RPMI7951 (cell line): ENCODE data around the gene LACC1. TPM values are rescaled to one million over a fixed set of nuclear protein-coding genes. Genes with fewer than 3 reads are reported as not detected.

Experiments
- DNase-seq: peaks from one replicate; pipeline ENCODE4 v3.0.0-alpha.2; 2012; ENCODE audit warnings: low read depth
- total RNA-seq: library from RNA; depleted of rRNA; stranded (reverse); fragments of >200 nt; shearing (Covaris generic); gene quantifications from 2 replicates; pipeline ENCODE4 v1.2.3, GENCODE V29; 2014

LACC1 gene
- total RNA-seq, 1 experiment from 2014 or later, result 12.7 TPM

GRCh38 chr13:43883631-43884030 is 3.9 kb downstream of the LACC1 start:
- DNase-seq, result no peak

- DNase-seq, result no peak
These were observed 4.5 kb downstream of the LACC1 start for GRCh38 chr13:43884222-43884621.

GRCh38 chr13:43894438-43894837 is 14.7 kb downstream of the LACC1 start:
- DNase-seq, result no peak

- no peak for DNase-seq
These were observed 16.2 kb downstream of the LACC1 start for GRCh38 chr13:43895940-43896339.

- peak; percentile 61 for DNase-seq
These were observed 25.8 kb downstream of the LACC1 start for GRCh38 chr13:43905435-43906031.

GRCh38 chr13:43908156-43909126 is 28.7 kb downstream of the LACC1 start:
- DNase-seq, result peak; percentile 64

- DNase-seq, result no peak
These were observed 31.2 kb downstream of the LACC1 start for GRCh38 chr13:43910856-43911255.

GRCh38 chr13:43911278-43911677 is 31.6 kb downstream of the LACC1 start:
- DNase-seq, result no peak

GRCh38 chr13:43911871-43912270 is 32.2 kb downstream of the LACC1 start:
- DNase-seq, result no peak

- peak; percentile 15 for DNase-seq
These were observed 35.7 kb downstream of the LACC1 start for GRCh38 chr13:43915451-43915850.

GRCh38 chr13:43916828-43917227 is 37.1 kb downstream of the LACC1 start:
- no peak for DNase-seq

GRCh38 chr13:43918636-43919035 is 38.9 kb downstream of the LACC1 start:
- no peak for DNase-seq

- DNase-seq, result no peak
These were observed 41.4 kb downstream of the LACC1 start for GRCh38 chr13:43920965-43921674.

GRCh38 chr13:43924549-43925245 is 45.0 kb downstream of the LACC1 start:
- DNase-seq, result no peak

- no peak for DNase-seq
These were observed 50.2 kb downstream of the LACC1 start for GRCh38 chr13:43929947-43930346.

- DNase-seq, result no peak
These were observed 53.7 kb downstream of the LACC1 start for GRCh38 chr13:43933378-43933777.

GRCh38 chr13:43934273-43934672 is 54.6 kb downstream of the LACC1 start:
- DNase-seq, result no peak

- no peak for DNase-seq
These were observed 56.2 kb downstream of the LACC1 start for GRCh38 chr13:43935878-43936277.

GRCh38 chr13:43936647-43937046 is 56.9 kb downstream of the LACC1 start:
- no peak for DNase-seq

- no peak for DNase-seq
These were observed 58.1 kb downstream of the LACC1 start for GRCh38 chr13:43937839-43938238.

- DNase-seq, result no peak
These were observed 58.7 kb downstream of the LACC1 start for GRCh38 chr13:43938449-43938848.

- no peak for DNase-seq
These were observed 59.4 kb downstream of the LACC1 start for GRCh38 chr13:43939086-43939485.
